HEK293 (cell line): Measurements from ENCODE around the gene C9orf40.

Source experiments
- CTCF ChIA-PET: fragments of 350-600 bp; formaldehyde crosslinking; extraction: SDS; loops from one replicate; lab custom pipeline; 2021; ENCODE audit warnings: antibody characterized with exemption; lab: Yijun Ruan, JAX
- POLR2A ChIA-PET: fragments of 300-600 bp; formaldehyde crosslinking; extraction: SDS; loops from one replicate; lab custom pipeline; 2020; ENCODE audit warnings: antibody characterized with exemption, inconsistent platforms; lab: Yijun Ruan, JAX
- H3K27ac ChIP-seq: fragments of 200-500 bp; sonication (Bioruptor generic); 2 replicates; pipeline ENCODE4 v1.5.1; 2014; ENCODE audit warnings: low read depth, low read length, control low read depth, inconsistent platforms; ENCODE audit errors: extremely low read depth
- H3K36me3 ChIP-seq, 2 experiments: fragments of 200-500 bp in 1 of 2; sonication (Bioruptor generic) in 1 of 2; 1 replicate in 1 of 2; 2 replicates in 1 of 2; pipeline ENCODE4 v1.5.1; 2014 to 2017; ENCODE audit warnings: inconsistent platforms in 2 of 2, low read length in 2 of 2; ENCODE audit not compliant: control insufficient read depth in 2 of 2, insufficient read depth in 1 of 2
- H3K4me1 ChIP-seq: fragments of 200-500 bp; sonication (Bioruptor generic); 2 replicates; pipeline ENCODE4 v1.5.1; 2014; ENCODE audit warnings: mild to moderate bottlenecking, low read length, inconsistent platforms; ENCODE audit not compliant: control insufficient read depth, insufficient read depth
- H3K4me3 ChIP-seq: 2 replicates; pipeline ENCODE4 v1.5.1; 2011; ENCODE audit warnings: low read depth, mild to moderate bottlenecking, control low read depth, low read length, moderate library complexity
- H3K9me3 ChIP-seq: fragments of 200-500 bp; sonication (Bioruptor generic); 2 replicates; pipeline ENCODE4 v1.5.1; 2014; ENCODE audit warnings: low read depth, low read length, inconsistent platforms; ENCODE audit not compliant: control insufficient read depth, insufficient read depth
- BCL11B ChIP-seq: fragments of 450-650 bp; formaldehyde crosslinking; IDR thresholded peaks from 2 replicates; pipeline ENCODE4 v1.5.1; 2016; ENCODE audit warnings: low read depth, missing biosample characterization, missing genetic modification characterization
- ZBTB1 ChIP-seq: fragments of 450-650 bp; formaldehyde crosslinking; IDR thresholded peaks from 2 replicates; pipeline ENCODE4 v1.5.1; 2016; ENCODE audit warnings: missing biosample characterization, missing genetic modification characterization
- ZBTB20 ChIP-seq: fragments of 450-650 bp; formaldehyde crosslinking; IDR thresholded peaks from 2 replicates; pipeline ENCODE4 v1.5.1; 2016; ENCODE audit warnings: missing biosample characterization, missing genetic modification characterization
- ZNF140 ChIP-seq: fragments of 450-650 bp; formaldehyde crosslinking; IDR thresholded peaks from 2 replicates; pipeline ENCODE4 v1.5.1; 2016; ENCODE audit warnings: missing biosample characterization, missing genetic modification characterization
- ZNF16 ChIP-seq: fragments of 450-650 bp; formaldehyde crosslinking; IDR thresholded peaks from 2 replicates; pipeline ENCODE4 v1.5.1; 2016; ENCODE audit warnings: low read depth, missing biosample characterization, missing genetic modification characterization
- ZNF174 ChIP-seq: fragments of 450-650 bp; formaldehyde crosslinking; IDR thresholded peaks from 2 replicates; pipeline ENCODE4 v1.5.0; 2017; ENCODE audit warnings: missing biosample characterization, mild to moderate bottlenecking, missing genetic modification characterization
- ZNF19 ChIP-seq: fragments of 450-650 bp; formaldehyde crosslinking; IDR thresholded peaks from 2 replicates; pipeline ENCODE4; 2016; ENCODE audit warnings: missing biosample characterization, missing genetic modification characterization, low read depth
- ZNF416 ChIP-seq: fragments of 450-650 bp; formaldehyde crosslinking; IDR thresholded peaks from 2 replicates; pipeline ENCODE4 v1.5.1; 2016; ENCODE audit warnings: missing biosample characterization, missing genetic modification characterization
- ZNF473 ChIP-seq: fragments of 450-650 bp; formaldehyde crosslinking; IDR thresholded peaks from 2 replicates; pipeline ENCODE4 v1.5.1; 2017; ENCODE audit warnings: missing biosample characterization, missing genetic modification characterization
- ZNF521 ChIP-seq: fragments of 450-650 bp; formaldehyde crosslinking; IDR thresholded peaks from 2 replicates; pipeline ENCODE4 v1.5.1; 2017; ENCODE audit warnings: missing biosample characterization, mild to moderate bottlenecking, missing genetic modification characterization
- ZNF558 ChIP-seq: fragments of 450-650 bp; formaldehyde crosslinking; IDR thresholded peaks from 2 replicates; pipeline ENCODE4 v1.5.1; 2016; ENCODE audit warnings: missing biosample characterization, missing genetic modification characterization
- ZNF561 ChIP-seq: fragments of 450-650 bp; IDR thresholded peaks from 2 replicates; pipeline ENCODE4 v1.5.1; 2018; ENCODE audit warnings: missing biosample characterization, missing genetic modification characterization, borderline replicate concordance
- ZXDB ChIP-seq: fragments of 450-650 bp; formaldehyde crosslinking; IDR thresholded peaks from 2 replicates; pipeline ENCODE4 v1.5.1; 2016; ENCODE audit warnings: missing biosample characterization, missing genetic modification characterization
- TF ChIP-seq, protein P1 (sequence below): fragments of 450-650 bp; formaldehyde crosslinking; IDR thresholded peaks from 2 replicates; pipeline ENCODE4 v1.5.1; 2016; ENCODE audit warnings: missing biosample characterization, missing genetic modification characterization
- TF ChIP-seq, protein P2 (sequence below): fragments of 450-650 bp; formaldehyde crosslinking; IDR thresholded peaks from 2 replicates; pipeline ENCODE4 v1.5.1; 2016; ENCODE audit warnings: missing biosample characterization, missing genetic modification characterization
- TF ChIP-seq, protein P3 (sequence below): fragments of 450-650 bp; formaldehyde crosslinking; IDR thresholded peaks from 2 replicates; pipeline ENCODE4 v1.5.1; 2016; ENCODE audit warnings: missing biosample characterization, missing genetic modification characterization
- TF ChIP-seq, protein P4 (sequence below): fragments of 450-650 bp; formaldehyde crosslinking; IDR thresholded peaks from 2 replicates; pipeline ENCODE4 v1.5.1; 2016; ENCODE audit warnings: missing biosample characterization, missing genetic modification characterization
- TF ChIP-seq, protein P5 (sequence below): fragments of 450-650 bp; formaldehyde crosslinking; IDR thresholded peaks from 2 replicates; pipeline ENCODE4 v1.5.0; 2017; ENCODE audit warnings: missing biosample characterization, missing genetic modification characterization, borderline replicate concordance

The C9orf40 gene

DNA sequence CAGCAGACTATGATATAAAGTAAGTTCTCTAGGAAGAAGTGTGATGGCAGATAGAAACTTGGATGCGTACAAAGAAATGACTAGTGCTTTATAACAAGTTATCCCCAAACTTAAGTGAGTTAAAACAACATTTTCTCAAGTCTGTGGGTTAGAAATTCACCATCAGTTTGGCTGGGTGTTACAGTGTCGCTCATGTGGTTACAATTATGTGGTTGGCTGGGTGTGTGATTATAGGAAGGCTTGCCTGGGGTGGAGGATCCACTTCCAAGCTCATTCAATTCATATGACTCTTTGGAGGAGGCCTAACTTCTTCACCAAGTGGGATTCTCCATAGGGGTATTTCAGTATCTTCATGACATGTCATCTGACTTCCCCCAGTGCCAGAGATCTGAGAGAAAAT lies 10.3 kb upstream of the C9orf40 start:
- no peak overlapping the region for H3K4me3 ChIP-seq
- POLR2A ChIA-PET, result no interaction called here
- H3K27ac ChIP-seq, result no peak overlapping the region
- no peaks in the 10 kb centered on the region for H3K9me3 ChIP-seq
- no peak for TF ChIP-seq BCL11B
- no peak for TF ChIP-seq ZNF416 (tag by site-specific recombination)
- no peak for TF ChIP-seq ZNF521 (tag by site-specific recombination)
- H3K4me1 ChIP-seq, result no peaks in the 10 kb centered on the region
- CTCF ChIA-PET, result interaction anchor here (0.8 kb wide), 1 partner anchor 223 kb away, joined by 3 read pairs; no protein-coding TSS in a partner anchor
- H3K36me3 ChIP-seq, result no peaks in the 10 kb centered on the region

DNA sequence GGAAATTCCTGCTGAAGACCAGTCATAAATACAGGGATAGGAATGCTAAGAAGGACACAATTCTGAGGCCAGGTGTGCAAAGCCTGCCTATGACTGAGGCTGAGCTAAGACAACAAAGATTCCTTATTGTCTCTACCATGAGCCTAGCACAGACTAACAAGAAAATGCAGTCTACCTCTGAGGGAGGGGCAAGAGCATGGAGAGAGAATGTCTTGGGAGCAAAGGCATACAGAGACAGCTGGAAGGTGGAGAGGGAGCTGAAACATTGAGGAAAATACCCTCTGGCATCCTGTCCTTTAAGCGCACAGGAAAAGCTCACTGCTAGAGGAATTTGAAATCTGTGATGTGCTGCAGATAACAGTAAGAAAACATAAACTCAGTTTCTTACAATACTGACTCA lies 8.8 kb upstream of the C9orf40 start:
- H3K9me3 ChIP-seq, result no peaks in the 10 kb centered on the region
- H3K4me3 ChIP-seq, result no peak overlapping the region
- no peak overlapping the region for H3K27ac ChIP-seq
- ChIA-PET CTCF (no interaction called here), POLR2A (no interaction called here)
- H3K36me3 ChIP-seq, result no peaks in the 10 kb centered on the region
- TF ChIP-seq ZXDB (tag by site-specific recombination) (no peak), ZNF558 (no peak), ZNF174 (no peak), ZNF16 (no peak), ZNF140 (tag by site-specific recombination) (no peak), ZNF561 (no peak), ZNF473 (tag by site-specific recombination) (no peak), ZBTB1 (tag by site-specific recombination) (no peak), ZNF19 (tag by site-specific recombination) (no peak), ZBTB20 (tag by site-specific recombination) (no peak)
- TF ChIP-seq, protein P1, sequence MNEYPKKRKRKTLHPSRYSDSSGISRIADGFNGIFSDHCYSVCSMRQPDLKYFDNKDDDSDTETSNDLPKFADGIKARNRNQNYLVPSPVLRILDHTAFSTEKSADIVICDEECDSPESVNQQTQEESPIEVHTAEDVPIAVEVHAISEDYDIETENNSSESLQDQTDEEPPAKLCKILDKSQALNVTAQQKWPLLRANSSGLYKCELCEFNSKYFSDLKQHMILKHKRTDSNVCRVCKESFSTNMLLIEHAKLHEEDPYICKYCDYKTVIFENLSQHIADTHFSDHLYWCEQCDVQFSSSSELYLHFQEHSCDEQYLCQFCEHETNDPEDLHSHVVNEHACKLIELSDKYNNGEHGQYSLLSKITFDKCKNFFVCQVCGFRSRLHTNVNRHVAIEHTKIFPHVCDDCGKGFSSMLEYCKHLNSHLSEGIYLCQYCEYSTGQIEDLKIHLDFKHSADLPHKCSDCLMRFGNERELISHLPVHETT (tag by site-specific recombination), result no peak
- TF ChIP-seq, protein P2, sequence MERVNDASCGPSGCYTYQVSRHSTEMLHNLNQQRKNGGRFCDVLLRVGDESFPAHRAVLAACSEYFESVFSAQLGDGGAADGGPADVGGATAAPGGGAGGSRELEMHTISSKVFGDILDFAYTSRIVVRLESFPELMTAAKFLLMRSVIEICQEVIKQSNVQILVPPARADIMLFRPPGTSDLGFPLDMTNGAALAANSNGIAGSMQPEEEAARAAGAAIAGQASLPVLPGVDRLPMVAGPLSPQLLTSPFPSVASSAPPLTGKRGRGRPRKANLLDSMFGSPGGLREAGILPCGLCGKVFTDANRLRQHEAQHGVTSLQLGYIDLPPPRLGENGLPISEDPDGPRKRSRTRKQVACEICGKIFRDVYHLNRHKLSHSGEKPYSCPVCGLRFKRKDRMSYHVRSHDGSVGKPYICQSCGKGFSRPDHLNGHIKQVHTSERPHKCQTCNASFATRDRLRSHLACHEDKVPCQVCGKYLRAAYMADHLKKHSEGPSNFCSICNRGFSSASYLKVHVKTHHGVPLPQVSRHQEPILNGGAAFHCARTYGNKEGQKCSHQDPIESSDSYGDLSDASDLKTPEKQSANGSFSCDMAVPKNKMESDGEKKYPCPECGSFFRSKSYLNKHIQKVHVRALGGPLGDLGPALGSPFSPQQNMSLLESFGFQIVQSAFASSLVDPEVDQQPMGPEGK (tag by site-specific recombination), result no peak
- TF ChIP-seq, protein P3, sequence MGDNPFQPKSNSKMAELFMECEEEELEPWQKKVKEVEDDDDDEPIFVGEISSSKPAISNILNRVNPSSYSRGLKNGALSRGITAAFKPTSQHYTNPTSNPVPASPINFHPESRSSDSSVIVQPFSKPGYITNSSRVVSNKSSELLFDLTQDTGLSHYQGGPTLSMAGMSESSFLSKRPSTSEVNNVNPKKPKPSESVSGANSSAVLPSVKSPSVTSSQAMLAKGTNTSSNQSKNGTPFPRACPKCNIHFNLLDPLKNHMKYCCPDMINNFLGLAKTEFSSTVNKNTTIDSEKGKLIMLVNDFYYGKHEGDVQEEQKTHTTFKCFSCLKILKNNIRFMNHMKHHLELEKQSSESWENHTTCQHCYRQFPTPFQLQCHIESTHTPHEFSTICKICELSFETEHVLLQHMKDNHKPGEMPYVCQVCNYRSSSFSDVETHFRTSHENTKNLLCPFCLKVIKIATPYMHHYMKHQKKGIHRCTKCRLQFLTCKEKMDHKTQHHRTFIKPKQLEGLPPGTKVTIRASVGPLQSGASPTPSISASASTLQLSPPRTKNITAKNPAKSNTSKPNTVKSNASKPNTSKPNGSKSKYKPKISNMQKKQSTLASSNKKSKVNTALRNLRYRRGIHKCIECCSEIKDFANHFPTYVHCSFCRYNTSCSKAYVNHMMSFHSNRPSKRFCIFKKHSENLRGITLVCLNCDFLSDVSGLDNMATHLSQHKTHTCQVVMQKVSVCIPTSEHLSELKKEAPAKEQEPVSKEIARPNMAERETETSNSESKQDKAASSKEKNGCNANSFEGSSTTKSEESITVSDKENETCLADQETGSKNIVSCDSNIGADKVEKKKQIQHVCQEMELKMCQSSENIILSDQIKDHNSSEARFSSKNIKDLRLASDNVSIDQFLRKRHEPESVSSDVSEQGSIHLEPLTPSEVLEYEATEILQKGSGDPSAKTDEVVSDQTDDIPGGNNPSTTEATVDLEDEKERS (tag by site-specific recombination), result no peak
- TF ChIP-seq, protein P4, sequence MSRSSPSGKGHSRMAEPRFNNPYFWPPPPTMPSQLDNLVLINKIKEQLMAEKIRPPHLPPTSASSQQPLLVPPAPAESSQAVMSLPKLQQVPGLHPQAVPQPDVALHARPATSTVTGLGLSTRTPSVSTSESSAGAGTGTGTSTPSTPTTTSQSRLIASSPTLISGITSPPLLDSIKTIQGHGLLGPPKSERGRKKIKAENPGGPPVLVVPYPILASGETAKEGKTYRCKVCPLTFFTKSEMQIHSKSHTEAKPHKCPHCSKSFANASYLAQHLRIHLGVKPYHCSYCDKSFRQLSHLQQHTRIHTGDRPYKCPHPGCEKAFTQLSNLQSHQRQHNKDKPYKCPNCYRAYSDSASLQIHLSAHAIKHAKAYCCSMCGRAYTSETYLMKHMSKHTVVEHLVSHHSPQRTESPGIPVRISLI (tag by site-specific recombination), result no peak
- TF ChIP-seq, protein P5, sequence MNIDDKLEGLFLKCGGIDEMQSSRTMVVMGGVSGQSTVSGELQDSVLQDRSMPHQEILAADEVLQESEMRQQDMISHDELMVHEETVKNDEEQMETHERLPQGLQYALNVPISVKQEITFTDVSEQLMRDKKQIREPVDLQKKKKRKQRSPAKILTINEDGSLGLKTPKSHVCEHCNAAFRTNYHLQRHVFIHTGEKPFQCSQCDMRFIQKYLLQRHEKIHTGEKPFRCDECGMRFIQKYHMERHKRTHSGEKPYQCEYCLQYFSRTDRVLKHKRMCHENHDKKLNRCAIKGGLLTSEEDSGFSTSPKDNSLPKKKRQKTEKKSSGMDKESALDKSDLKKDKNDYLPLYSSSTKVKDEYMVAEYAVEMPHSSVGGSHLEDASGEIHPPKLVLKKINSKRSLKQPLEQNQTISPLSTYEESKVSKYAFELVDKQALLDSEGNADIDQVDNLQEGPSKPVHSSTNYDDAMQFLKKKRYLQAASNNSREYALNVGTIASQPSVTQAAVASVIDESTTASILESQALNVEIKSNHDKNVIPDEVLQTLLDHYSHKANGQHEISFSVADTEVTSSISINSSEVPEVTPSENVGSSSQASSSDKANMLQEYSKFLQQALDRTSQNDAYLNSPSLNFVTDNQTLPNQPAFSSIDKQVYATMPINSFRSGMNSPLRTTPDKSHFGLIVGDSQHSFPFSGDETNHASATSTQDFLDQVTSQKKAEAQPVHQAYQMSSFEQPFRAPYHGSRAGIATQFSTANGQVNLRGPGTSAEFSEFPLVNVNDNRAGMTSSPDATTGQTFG (tag by site-specific recombination), result no peak
- H3K4me1 ChIP-seq, result no peaks in the 10 kb centered on the region
